Activated CD4-positive, alpha-beta T cell treated with anti-CD3 and anti-CD28 coated beads, Interleukin-2, amount 10 ng/mL, durations not matched to agents 24 days and 14 days (primary cell): ENCODE data around the gene DNAH6. TPM values are rescaled to one million over a fixed set of nuclear protein-coding genes. Genes with fewer than 3 reads are reported as not detected.

Experiments used
- total RNA-seq: library from RNA; stranded (reverse); gene quantifications from 2 replicates; pipeline ENCODE4 v1.2.3, GENCODE V29; 2022

DNAH6 gene
- total RNA-seq, 1 donor from 2014 or later, result 0.23 TPM

Other genes starting within 250 kb of the DNAH6 start
- 71.9 and 72.6 TPM in 2 replicates for gene SUCLG1, start 57.2 kb upstream of the DNAH6 start, total RNA-seq